ENCODE results near the gene VWA7.
A peak's percentile ranks its signal among the peaks of the same experiment; 100 is the strongest.

Gene VWA7

GRCh38 chr6:31729979-31730630, 47.0 kb downstream of the VWA7 start:
- peak; percentile 60 to 65 for DNase-seq (ENCODE audit: low read depth in 2 of 2)

- DNase-seq (ENCODE audit: low read depth in 2 of 2) = peak; percentile 70 to 71
Observed at GRCh38 chr6:31729515-31729978, 47.6 kb downstream of the VWA7 start.

- no peak for DNase-seq (ENCODE audit: low read depth in 2 of 2)
Observed at GRCh38 chr6:31728767-31729514, 48.2 kb downstream of the VWA7 start, which contains the start of gene DDAH2. Gene DDAH2 (minus strand): TSS chr6:31729299. CDS start chr6:31729161, 138 bp downstream.

GRCh38 chr6:31727717-31728671, 49.1 kb downstream of the VWA7 start:
- DNase-seq (ENCODE audit: low read depth in 2 of 2) = no peak

GRCh38 chr6:31727034-31727716, 50.0 kb downstream of the VWA7 start:
- DNase-seq (ENCODE audit: low read depth in 2 of 2) = no peak

- no peak for DNase-seq (ENCODE audit: low read depth in 2 of 2)
Observed at GRCh38 chr6:31725502-31726350, 51.4 kb downstream of the VWA7 start.

- no peak for DNase-seq (ENCODE audit: low read depth in 2 of 2)
Observed at GRCh38 chr6:31723980-31724691, 53.0 kb downstream of the VWA7 start.

- DNase-seq (ENCODE audit: low read depth in 2 of 2) = no peak
Observed at GRCh38 chr6:31723245-31723979, 53.7 kb downstream of the VWA7 start, which contains the start of gene MPIG6B. Gene MPIG6B (plus strand): TSS chr6:31723373. CDS start chr6:31723384, 11 bp downstream.

- no peak for DNase-seq (ENCODE audit: low read depth in 2 of 2)
Observed at GRCh38 chr6:31722173-31722572, 55.0 kb downstream of the VWA7 start.

- DNase-seq (ENCODE audit: low read depth in 2 of 2) = no peak
Observed at GRCh38 chr6:31721351-31722020, 55.6 kb downstream of the VWA7 start, which contains the start of gene LY6G6C. Gene LY6G6C (minus strand): TSS chr6:31721746. CDS start chr6:31721679, 67 bp downstream.

- DNase-seq (ENCODE audit: low read depth in 2 of 2) = no peak
Observed at GRCh38 chr6:31720196-31720770, 56.8 kb downstream of the VWA7 start.

GRCh38 chr6:31719001-31719400, 58.1 kb downstream of the VWA7 start:
- DNase-seq (ENCODE audit: low read depth in 2 of 2) = no peak

- no peak for DNase-seq (ENCODE audit: low read depth in 2 of 2)
Observed at GRCh38 chr6:31718265-31718664, 58.9 kb downstream of the VWA7 start.

GRCh38 chr6:31717499-31718222, 59.5 kb downstream of the VWA7 start:
- DNase-seq (ENCODE audit: low read depth in 2 of 2) = no peak

Data from stimulated activated CD8-positive, alpha-beta memory T cell treated with anti-CD3 and anti-CD28 coated beads, Interleukin-2, amount 100 ng/mL, for 48 hours (primary cell).